CD4-positive, CD25-positive, alpha-beta regulatory T cell (primary cell): ENCODE measurements around the gene UCP3. TPM values are rescaled to one million over a fixed set of nuclear protein-coding genes. Genes with fewer than 3 reads are reported as not detected.

Experiments used
- ATAC-seq, 2 donors: fragments of 150-1000 bp; cut with Tn5 transposase; one replicate each; pipeline ENCODE4 v1.10.0; 2021; ENCODE audit warnings: low read depth in 2 of 2, moderate number of reproducible peaks in 2 of 2, moderate library complexity in 1 of 2
- DNase-seq, 3 donors: peaks; one replicate each; pipeline versions ENCODE4 v3.0.0 to v3.0.0-alpha.2; 2012 to 2022; ENCODE audit warnings: mixed read lengths in 1 of 3
- H3K27ac ChIP-seq: one replicate; pipeline ENCODE4 v1.7.0; 2013; ENCODE audit warnings: mild to moderate bottlenecking, low read length; ENCODE audit not compliant: insufficient read depth, poor library complexity, severe bottlenecking
- H3K27me3 ChIP-seq: one replicate; pipeline ENCODE4 v1.7.0; 2013; ENCODE audit warnings: low read length; ENCODE audit not compliant: control insufficient read depth, insufficient read depth
- H3K36me3 ChIP-seq: one replicate; pipeline ENCODE4 v1.7.0; 2013; ENCODE audit warnings: mild to moderate bottlenecking, low read length, moderate library complexity; ENCODE audit not compliant: control insufficient read depth, insufficient read depth
- H3K4me1 ChIP-seq: 2 replicates; pipeline ENCODE4 v1.7.0; 2013; ENCODE audit warnings: mild to moderate bottlenecking, low read length; ENCODE audit not compliant: insufficient read depth, control insufficient read depth, poor library complexity, severe bottlenecking
- H3K4me3 ChIP-seq: one replicate; pipeline ENCODE4 v1.7.0; 2013; ENCODE audit warnings: low read depth, mild to moderate bottlenecking, low read length, moderate library complexity
- H3K9me3 ChIP-seq, 2 experiments: 1 replicate in 1 of 2; 2 replicates in 1 of 2; pipeline ENCODE4 v1.7.0; 2013; ENCODE audit warnings: low read length in 2 of 2, mild to moderate bottlenecking in 1 of 2, moderate library complexity in 1 of 2; ENCODE audit not compliant: control insufficient read depth in 2 of 2
- H3K27ac Mint-ChIP-seq, 3 donors: one replicate each; pipeline ENCODE4 v1.8.0; 2020 to 2022; ENCODE audit warnings: mild to moderate bottlenecking in 3 of 3, mixed read lengths in 3 of 3, moderate library complexity in 2 of 3
- H3K27me3 Mint-ChIP-seq: one replicate; pipeline ENCODE4 v1.8.0; 2022; ENCODE audit warnings: mild to moderate bottlenecking, mixed read lengths
- H3K36me3 Mint-ChIP-seq: one replicate; pipeline ENCODE4 v1.8.0; 2020; ENCODE audit warnings: mixed read lengths
- H3K4me1 Mint-ChIP-seq, 4 donors: one replicate each; pipeline ENCODE4 v1.8.0; 2020 to 2022; ENCODE audit warnings: mixed read lengths in 4 of 4, mild to moderate bottlenecking in 1 of 4
- H3K4me3 Mint-ChIP-seq, 4 donors: one replicate each; pipeline ENCODE4 v1.8.0; 2020 to 2022; ENCODE audit warnings: mild to moderate bottlenecking in 4 of 4, mixed read lengths in 4 of 4, moderate library complexity in 3 of 4
- H3K9me3 Mint-ChIP-seq, 7 donors: one replicate each; pipeline ENCODE4 v1.8.0; 2020 to 2022; ENCODE audit warnings: mixed read lengths in 7 of 7, mild to moderate bottlenecking in 3 of 7, moderate library complexity in 2 of 7
- polyA plus RNA-seq, 4 donors: library from polyadenylated mRNA; unstranded; fragments of 300-500 nt; fragmentation: Illumina TruSeq; gene quantifications; one replicate each; pipeline ENCODE4 v1.2.3, GENCODE V29; 2021
- total RNA-seq: library from RNA; stranded (reverse); gene quantifications from one replicate; pipeline ENCODE4 v1.2.3, GENCODE V29; 2022

The UCP3 gene
- total and polyA plus RNA-seq, 5 donors from 2014 or later: 0.16 to 5.6 (median 0.30) TPM

- H3K27ac Mint-ChIP-seq: peak overlapping the region; percentile 89 to 99 (median 98)
- H3K4me3 ChIP-seq: peak overlapping the region; percentile 27
- peaks cover 24 to 64% (median 45%) of the 10 kb centered on the region in 4 donors for H3K4me1 Mint-ChIP-seq
- no peaks in the 10 kb centered on the region for H3K27me3 ChIP-seq
- H3K9me3 Mint-ChIP-seq: no peaks in the 10 kb centered on the region
- H3K9me3 ChIP-seq: no peaks in the 10 kb centered on the region
- no peaks in the 10 kb centered on the region for H3K27me3 Mint-ChIP-seq
- no peak for ATAC-seq
- no peaks in the 10 kb centered on the region for H3K36me3 ChIP-seq
- peak overlapping the region; percentile 97 for H3K27ac ChIP-seq
- no peak for DNase-seq
- H3K36me3 Mint-ChIP-seq: peaks cover 14% of the 10 kb centered on the region
- peaks cover 53% of the 10 kb centered on the region for H3K4me1 ChIP-seq
- H3K4me3 Mint-ChIP-seq: peak overlapping the region; percentile 34 to 79 (median 42)
These were observed 11.6 kb downstream of the UCP3 start for GRCh38 chr11:73997120-73997770.

- no peak for DNase-seq
- peaks cover 24 to 71% (median 48%) of the 10 kb centered on the region in 4 donors for H3K4me1 Mint-ChIP-seq
- H3K27ac Mint-ChIP-seq: peak overlapping the region; percentile 98 to 99 (median 98)
- no peak for ATAC-seq
- Histone ChIP-seq H3K36me3 (no peaks in the 10 kb centered on the region), H3K4me3 (peak overlapping the region; percentile 74), H3K27me3 (no peaks in the 10 kb centered on the region), H3K27ac (peak overlapping the region; percentile 97), H3K4me1 (peaks cover 58% of the 10 kb centered on the region), H3K9me3 (no peaks in the 10 kb centered on the region)
- H3K36me3 Mint-ChIP-seq: peaks cover 11% of the 10 kb centered on the region
- H3K9me3 Mint-ChIP-seq: no peaks in the 10 kb centered on the region
- H3K4me3 Mint-ChIP-seq: peak overlapping the region; percentile 77 to 88 (median 80)
- no peaks in the 10 kb centered on the region for H3K27me3 Mint-ChIP-seq
These were observed 12.6 kb downstream of the UCP3 start for GRCh38 chr11:73996161-73996747.

DNA sequence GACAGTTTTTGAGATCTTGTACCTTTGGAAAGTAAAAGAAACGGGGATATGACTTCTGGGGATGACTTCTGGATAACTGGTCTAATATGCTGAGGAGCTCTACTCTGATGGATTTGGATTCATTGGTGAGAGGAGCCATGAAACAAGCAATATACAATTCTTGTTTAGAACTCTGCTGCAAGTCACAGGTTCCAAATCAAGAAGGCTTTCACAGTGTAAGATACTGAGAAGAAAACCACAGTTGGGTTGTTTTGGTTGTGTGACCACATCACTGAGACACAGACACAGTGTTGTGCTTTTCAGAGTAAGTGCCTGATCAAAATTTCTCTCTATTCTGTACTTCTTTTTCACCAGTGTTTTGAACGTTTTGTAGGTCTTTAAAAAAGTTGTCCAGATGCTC, 13.2 kb downstream of the UCP3 start:
- peak overlapping the region; percentile 74 for H3K4me3 ChIP-seq
- no peaks in the 10 kb centered on the region for H3K9me3 Mint-ChIP-seq
- H3K36me3 Mint-ChIP-seq: peaks cover 5% of the 10 kb centered on the region
- H3K4me1 Mint-ChIP-seq: peaks cover 26 to 75% (median 50%) of the 10 kb centered on the region in 4 donors
- H3K4me1 ChIP-seq: peaks cover 61% of the 10 kb centered on the region
- ATAC-seq (peak; percentile 87), DNase-seq (peak; percentile 33 to 83 (median 82))
- H3K27me3 ChIP-seq: no peaks in the 10 kb centered on the region
- H3K27me3 Mint-ChIP-seq: no peaks in the 10 kb centered on the region
- H3K36me3 ChIP-seq: no peaks in the 10 kb centered on the region
- H3K9me3 ChIP-seq: no peaks in the 10 kb centered on the region
- H3K27ac Mint-ChIP-seq: peak overlapping the region; percentile 98 to 99 (median 98)
- peak overlapping the region; percentile 97 for H3K27ac ChIP-seq
- H3K4me3 Mint-ChIP-seq: peak overlapping the region; percentile 77 to 88 (median 80)

- DNase-seq: peak in 2 of 3 donors; percentile 84 to 85
- peak; percentile 71 to 75 for ATAC-seq
- H3K9me3 Mint-ChIP-seq: no peaks in the 10 kb centered on the region
- peak overlapping the region; percentile 77 to 88 (median 80) for H3K4me3 Mint-ChIP-seq
- peak overlapping the region; percentile 98 to 99 (median 98) for H3K27ac Mint-ChIP-seq
- Histone ChIP-seq H3K36me3 (no peaks in the 10 kb centered on the region), H3K9me3 (no peaks in the 10 kb centered on the region), H3K27me3 (no peaks in the 10 kb centered on the region), H3K27ac (peak overlapping the region; percentile 97), H3K4me3 (peak overlapping the region; percentile 74), H3K4me1 (peaks cover 61% of the 10 kb centered on the region)
- peaks cover 4% of the 10 kb centered on the region for H3K36me3 Mint-ChIP-seq
- no peaks in the 10 kb centered on the region for H3K27me3 Mint-ChIP-seq
- peaks cover 31 to 74% (median 51%) of the 10 kb centered on the region in 4 donors for H3K4me1 Mint-ChIP-seq
These were observed 13.6 kb downstream of the UCP3 start for GRCh38 chr11:73995247-73995646.

DNA sequence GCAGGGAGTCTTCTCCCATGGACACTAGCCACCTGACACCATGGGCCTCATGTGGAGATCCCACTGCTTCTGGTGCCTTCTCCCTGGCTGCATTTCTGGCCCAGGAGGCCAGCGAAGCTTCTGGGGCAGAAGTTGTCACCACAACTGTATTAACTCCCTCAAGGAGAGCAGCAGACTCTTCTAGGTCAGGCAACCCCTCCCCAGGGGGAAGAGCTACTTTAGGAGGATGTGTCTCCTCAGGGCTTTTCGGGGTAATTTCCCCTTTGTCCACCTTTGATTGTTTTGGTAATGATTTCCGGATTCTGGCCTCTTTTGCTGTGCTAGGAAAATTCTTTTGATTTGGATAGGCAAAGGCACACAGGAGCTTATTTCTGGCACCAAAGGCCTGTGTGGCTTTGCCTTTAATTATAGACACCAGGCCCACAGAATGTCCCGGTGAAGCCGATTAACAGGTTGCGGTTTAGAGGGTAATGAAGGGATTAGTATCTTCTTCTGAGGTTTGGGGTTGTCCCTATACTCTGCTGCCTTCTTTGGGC, 17.3 kb downstream of the UCP3 start:
- Mint-ChIP-seq H3K27ac (peak overlapping the region; percentile 88 to 98 (median 91)), H3K4me3 (peak overlapping the region in 1 of 4 donors; percentile 1), H3K36me3 (no peaks in the 10 kb centered on the region), H3K4me1 (peaks cover 20 to 46% (median 32%) of the 10 kb centered on the region in 4 donors), H3K27me3 (no peaks in the 10 kb centered on the region), H3K9me3 (no peaks in the 10 kb centered on the region)
- ATAC-seq: no peak
- DNase-seq: no peak
- Histone ChIP-seq H3K4me3 (peak overlapping the region; percentile 40), H3K36me3 (no peaks in the 10 kb centered on the region), H3K9me3 (no peaks in the 10 kb centered on the region), H3K4me1 (peaks cover 42% of the 10 kb centered on the region), H3K27me3 (no peaks in the 10 kb centered on the region), H3K27ac (no peak overlapping the region)

- peaks cover 34% of the 10 kb centered on the region for H3K4me1 ChIP-seq
- H3K4me3 ChIP-seq: no peak overlapping the region
- Mint-ChIP-seq H3K4me1 (peaks cover 14 to 39% (median 25%) of the 10 kb centered on the region in 4 donors), H3K36me3 (no peaks in the 10 kb centered on the region), H3K27me3 (no peaks in the 10 kb centered on the region), H3K9me3 (no peaks in the 10 kb centered on the region), H3K4me3 (no peak overlapping the region), H3K27ac (peak overlapping the region in 1 of 3 donors; percentile 84)
- ATAC-seq: no peak
- H3K9me3 ChIP-seq: no peaks in the 10 kb centered on the region
- H3K27ac ChIP-seq: no peak overlapping the region
- H3K27me3 ChIP-seq: no peaks in the 10 kb centered on the region
- no peak for DNase-seq
- no peaks in the 10 kb centered on the region for H3K36me3 ChIP-seq
These were observed 18.2 kb downstream of the UCP3 start for GRCh38 chr11:73990730-73991129.

GRCh38 chr11:73989156-73989555, 19.7 kb downstream of the UCP3 start:
- Mint-ChIP-seq H3K9me3 (no peaks in the 10 kb centered on the region), H3K4me1 (peaks cover 7 to 33% (median 16%) of the 10 kb centered on the region in 4 donors), H3K27me3 (no peaks in the 10 kb centered on the region), H3K4me3 (no peak overlapping the region), H3K36me3 (no peaks in the 10 kb centered on the region), H3K27ac (no peak overlapping the region)
- no peak overlapping the region for H3K27ac ChIP-seq
- DNase-seq (no peak), ATAC-seq (no peak)
- H3K4me3 ChIP-seq: no peak overlapping the region
- H3K36me3 ChIP-seq: no peaks in the 10 kb centered on the region
- H3K27me3 ChIP-seq: no peaks in the 10 kb centered on the region
- H3K4me1 ChIP-seq: peaks cover 23% of the 10 kb centered on the region
- no peaks in the 10 kb centered on the region for H3K9me3 ChIP-seq
